HepG2 (cell line): ENCODE measurements around the gene POLR3GL. TPM values are rescaled to one million over a fixed set of nuclear protein-coding genes. Genes with fewer than 3 reads are reported as not detected.
A peak's percentile ranks its signal among the peaks of the same experiment; 100 is the strongest.

Experiments
- ARNTL ChIP-seq: sonication (generic); formaldehyde crosslinking; IDR thresholded peaks from 2 replicates; pipeline ENCODE4 v1.4.0; 2020; ENCODE audit warnings: mild to moderate bottlenecking, missing genetic modification reagents
- CHCHD3 ChIP-seq: sonication (generic); formaldehyde crosslinking; IDR thresholded peaks from 2 replicates; pipeline ENCODE4 v1.8.0; 2022; ENCODE audit warnings: mild to moderate bottlenecking, missing genetic modification reagents, moderate library complexity
- CREM ChIP-seq, 2 experiments: sonication (generic) in 1 of 2; formaldehyde crosslinking in 1 of 2; IDR thresholded peaks; 2 replicates each; pipeline versions ENCODE4 v1.4.0 to v1.6.1; 2016 to 2020; ENCODE audit warnings: antibody characterized with exemption in 1 of 2, mild to moderate bottlenecking in 1 of 2, missing genetic modification reagents in 1 of 2
- HDAC2 ChIP-seq: sonication (generic); formaldehyde crosslinking; IDR thresholded peaks from 2 replicates; pipeline ENCODE4 v1.4.0; 2020; ENCODE audit warnings: missing genetic modification reagents
- MAFF ChIP-seq: IDR thresholded peaks from 2 replicates; pipeline ENCODE4 v1.6.1; 2011; ENCODE audit warnings: low read depth, low read length, improper control_type of control experiment
- MIER3 ChIP-seq: IDR thresholded peaks from 2 replicates; pipeline ENCODE4 v1.6.1; 2016; ENCODE audit warnings: missing compliant biosample characterization, borderline replicate concordance
- NCOA2 ChIP-seq: sonication (generic); formaldehyde crosslinking; IDR thresholded peaks from 2 replicates; pipeline ENCODE4 v1.8.0; 2022; ENCODE audit warnings: inconsistent platforms
- NFE2 ChIP-seq: sonication (generic); formaldehyde crosslinking; IDR thresholded peaks from 2 replicates; pipeline ENCODE4 v1.4.0; 2020; ENCODE audit warnings: missing genetic modification reagents
- NR0B2 ChIP-seq: sonication (generic); formaldehyde crosslinking; IDR thresholded peaks from 2 replicates; pipeline ENCODE4 v1.4.0; 2020; ENCODE audit warnings: mild to moderate bottlenecking, missing genetic modification reagents
- PPARG ChIP-seq: conservative IDR thresholded peaks from 2 replicates; pipeline ENCODE4 v1.6.1; 2016; ENCODE audit warnings: missing biosample characterization, missing genetic modification reagents
- SAP130 ChIP-seq: IDR thresholded peaks from 2 replicates; pipeline ENCODE4 v1.6.1; 2016; ENCODE audit warnings: low read depth
- TARDBP ChIP-seq: sonication (generic); formaldehyde crosslinking; IDR thresholded peaks from 2 replicates; pipeline ENCODE4 v1.8.0; 2022; ENCODE audit warnings: mild to moderate bottlenecking, missing genetic modification reagents
- THRA ChIP-seq: sonication (generic); formaldehyde crosslinking; IDR thresholded peaks from 2 replicates; pipeline ENCODE4 v1.4.0; 2020; ENCODE audit warnings: missing genetic modification reagents, borderline replicate concordance
- ZFP36L2 ChIP-seq: sonication (generic); formaldehyde crosslinking; IDR thresholded peaks from 2 replicates; pipeline ENCODE4 v1.4.0; 2020; ENCODE audit warnings: missing genetic modification reagents
- ZNF235 ChIP-seq: sonication (generic); formaldehyde crosslinking; IDR thresholded peaks from 2 replicates; pipeline ENCODE4 v1.8.1; 2023; ENCODE audit warnings: mild to moderate bottlenecking, missing genetic modification reagents, borderline replicate concordance
- ZNF260 ChIP-seq: sonication (generic); formaldehyde crosslinking; IDR thresholded peaks from 2 replicates; pipeline ENCODE4 v1.4.0; 2020; ENCODE audit warnings: missing genetic modification reagents, low read depth, mild to moderate bottlenecking, borderline replicate concordance
- ZNF331 ChIP-seq: sonication (generic); formaldehyde crosslinking; IDR thresholded peaks from 2 replicates; pipeline ENCODE4 v1.4.0; 2020; ENCODE audit warnings: missing genetic modification reagents
- ZNF614 ChIP-seq: IDR thresholded peaks from 2 replicates; pipeline ENCODE4 v1.6.1; 2018; ENCODE audit warnings: missing biosample characterization, missing genetic modification reagents, inconsistent platforms, borderline replicate concordance
- ZNF749 ChIP-seq: sonication (generic); formaldehyde crosslinking; IDR thresholded peaks from 2 replicates; pipeline ENCODE4 v1.8.0; 2022; ENCODE audit warnings: mild to moderate bottlenecking, missing genetic modification reagents, moderate library complexity, borderline replicate concordance
- polyA plus RNA-seq, 8 experiments: library from polyadenylated mRNA; depleted of rRNA in 3 of 8; stranded (reverse) in 7 of 8; unstranded in 1 of 8; fragments of >200 nt; fragmentation: Illumina TruSeq in 4 of 8; extraction: Trizol in 4 of 8; gene quantifications; 2 replicates each; pipeline versions ENCODE4 v1.2.1 to v1.2.3, GENCODE V29; 2011 to 2016; ENCODE audit warnings: low read depth in 4 of 8, missing spikeins in 1 of 8, mixed read lengths in 1 of 8; ENCODE audit not compliant: insufficient read depth in 1 of 8
- total RNA-seq, 5 experiments: library from RNA; depleted of rRNA; stranded (reverse); fragments of >200 nt; fragmentation: Illumina TruSeq; extraction: Trizol; gene quantifications; 2 replicates each; pipeline ENCODE4 v1.2.3, GENCODE V29; 2016; ENCODE audit warnings: low read depth in 1 of 5
- TF ChIP-seq, protein P1 (sequence below): sonication (generic); formaldehyde crosslinking; IDR thresholded peaks from 2 replicates; pipeline ENCODE4 v1.8.1; 2023; ENCODE audit warnings: mild to moderate bottlenecking, missing genetic modification reagents, borderline replicate concordance
- TF ChIP-seq, protein P2 (sequence below): sonication (generic); formaldehyde crosslinking; IDR thresholded peaks from 2 replicates; pipeline ENCODE4 v1.5.1; 2020; ENCODE audit warnings: missing genetic modification reagents, mild to moderate bottlenecking, borderline replicate concordance
- TF ChIP-seq, protein P3 (sequence below): sonication (generic); formaldehyde crosslinking; IDR thresholded peaks from 2 replicates; pipeline ENCODE4 v1.5.0; 2020; ENCODE audit warnings: mild to moderate bottlenecking, missing genetic modification reagents, moderate library complexity

Gene POLR3GL
- total and polyA plus RNA-seq, 2 of the 13 experiments (the other 11 are each of a cell fraction or from before 2014, with no cell fraction given): 11.5 to 12.4 TPM

GRCh38 chr1:146020058-146021049 lies 55.9 kb downstream of the POLR3GL start (continued):
- TF ChIP-seq ZNF260 (CRISPR knock-in tag) (no peak), ZNF235 (no peak), NR0B2 (no peak), ARNTL (CRISPR knock-in tag) (no peak), ZNF331 (peak; percentile 70; the same call in 1 of the 2 replicates), ZFP36L2 (no peak), ZNF749 (CRISPR knock-in tag) (no peak), PPARG (CRISPR knock-in tag) (no peak), NCOA2 (peak; percentile 33; the same call in 1 of the 2 replicates), HDAC2 (CRISPR knock-in tag) (peak; percentile 56), MAFF (no peak), NFE2 (CRISPR knock-in tag) (no peak), TARDBP (CRISPR knock-in tag) (0 out of 2 replicates have a peak, but pooled peaks have one; percentile 38), CHCHD3 (CRISPR knock-in tag) (no peak), THRA (CRISPR knock-in tag) (peak; percentile 39; the same call in 1 of the 2 replicates), SAP130 (CRISPR knock-in tag) (0 out of 2 replicates have a peak, but pooled peaks have one; percentile 20), MIER3 (CRISPR knock-in tag) (peak; percentile 36; the same call in 1 of the 2 replicates), CREM (IDR thresholded peaks at IDR 0.05) (peak; percentile 26; the same call in 1 of the 2 replicates), CREM (CRISPR knock-in tag; IDR thresholded peaks at IDR 0.05) (no peak), ZNF614 (CRISPR knock-in tag) (peak; percentile 58; the same call in 1 of the 2 replicates)
- TF ChIP-seq, protein P1, sequence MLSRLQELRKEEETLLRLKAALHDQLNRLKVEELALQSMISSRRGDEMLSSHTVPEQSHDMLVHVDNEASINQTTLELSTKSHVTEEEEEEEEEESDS: 0 out of 2 replicates have a peak, but pooled peaks have one; percentile 29
- TF ChIP-seq, protein P2, sequence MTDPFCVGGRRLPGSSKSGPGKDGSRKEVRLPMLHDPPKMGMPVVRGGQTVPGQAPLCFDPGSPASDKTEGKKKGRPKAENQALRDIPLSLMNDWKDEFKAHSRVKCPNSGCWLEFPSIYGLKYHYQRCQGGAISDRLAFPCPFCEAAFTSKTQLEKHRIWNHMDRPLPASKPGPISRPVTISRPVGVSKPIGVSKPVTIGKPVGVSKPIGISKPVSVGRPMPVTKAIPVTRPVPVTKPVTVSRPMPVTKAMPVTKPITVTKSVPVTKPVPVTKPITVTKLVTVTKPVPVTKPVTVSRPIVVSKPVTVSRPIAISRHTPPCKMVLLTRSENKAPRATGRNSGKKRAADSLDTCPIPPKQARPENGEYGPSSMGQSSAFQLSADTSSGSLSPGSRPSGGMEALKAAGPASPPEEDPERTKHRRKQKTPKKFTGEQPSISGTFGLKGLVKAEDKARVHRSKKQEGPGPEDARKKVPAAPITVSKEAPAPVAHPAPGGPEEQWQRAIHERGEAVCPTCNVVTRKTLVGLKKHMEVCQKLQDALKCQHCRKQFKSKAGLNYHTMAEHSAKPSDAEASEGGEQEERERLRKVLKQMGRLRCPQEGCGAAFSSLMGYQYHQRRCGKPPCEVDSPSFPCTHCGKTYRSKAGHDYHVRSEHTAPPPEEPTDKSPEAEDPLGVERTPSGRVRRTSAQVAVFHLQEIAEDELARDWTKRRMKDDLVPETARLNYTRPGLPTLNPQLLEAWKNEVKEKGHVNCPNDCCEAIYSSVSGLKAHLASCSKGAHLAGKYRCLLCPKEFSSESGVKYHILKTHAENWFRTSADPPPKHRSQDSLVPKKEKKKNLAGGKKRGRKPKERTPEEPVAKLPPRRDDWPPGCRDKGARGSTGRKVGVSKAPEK (CRISPR knock-in tag): no peak
- TF ChIP-seq, protein P3, sequence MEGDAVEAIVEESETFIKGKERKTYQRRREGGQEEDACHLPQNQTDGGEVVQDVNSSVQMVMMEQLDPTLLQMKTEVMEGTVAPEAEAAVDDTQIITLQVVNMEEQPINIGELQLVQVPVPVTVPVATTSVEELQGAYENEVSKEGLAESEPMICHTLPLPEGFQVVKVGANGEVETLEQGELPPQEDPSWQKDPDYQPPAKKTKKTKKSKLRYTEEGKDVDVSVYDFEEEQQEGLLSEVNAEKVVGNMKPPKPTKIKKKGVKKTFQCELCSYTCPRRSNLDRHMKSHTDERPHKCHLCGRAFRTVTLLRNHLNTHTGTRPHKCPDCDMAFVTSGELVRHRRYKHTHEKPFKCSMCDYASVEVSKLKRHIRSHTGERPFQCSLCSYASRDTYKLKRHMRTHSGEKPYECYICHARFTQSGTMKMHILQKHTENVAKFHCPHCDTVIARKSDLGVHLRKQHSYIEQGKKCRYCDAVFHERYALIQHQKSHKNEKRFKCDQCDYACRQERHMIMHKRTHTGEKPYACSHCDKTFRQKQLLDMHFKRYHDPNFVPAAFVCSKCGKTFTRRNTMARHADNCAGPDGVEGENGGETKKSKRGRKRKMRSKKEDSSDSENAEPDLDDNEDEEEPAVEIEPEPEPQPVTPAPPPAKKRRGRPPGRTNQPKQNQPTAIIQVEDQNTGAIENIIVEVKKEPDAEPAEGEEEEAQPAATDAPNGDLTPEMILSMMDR: peak; percentile 40
